Vagina (tissue), 2 donors: ENCODE results near the gene ITGAE.

Source experiments
- CTCF ChIP-seq, 3 experiments: fragments of 450-650 bp in 2 of 3; fragments of 200-600 bp in 1 of 3; sonication (generic) in 1 of 3; IDR thresholded peaks; one replicate each; pipeline ENCODE4 v1.5.1; 2017 to 2019; ENCODE audit warnings: antibody characterized with exemption in 3 of 3, mild to moderate bottlenecking in 2 of 3, moderate library complexity in 2 of 3
- POLR2A ChIP-seq, 2 donors: fragments of 450-650 bp; IDR thresholded peaks; one replicate each; pipeline ENCODE4 v1.6.1; 2017; ENCODE audit warnings: antibody characterized with exemption in 2 of 2, mild to moderate bottlenecking in 2 of 2, moderate library complexity in 2 of 2

- TF ChIP-seq POLR2A (IDR thresholded peaks at IDR 0.05) (no peak), CTCF (IDR thresholded peaks at IDR 0.05) (no peak)
Measured at GRCh38 chr17:3678095-3678820, 122.7 kb downstream of the ITGAE start.
